GM18505 (cell line): Measurements from ENCODE around the gene ADAMTS9.
A peak's percentile ranks its signal among the peaks of the same experiment; 100 is the strongest.

Experiments used
- ATAC-seq: cut with Tn5 transposase; IDR thresholded peaks from one replicate; pipeline ENCODE4 v1.9.1; 2021; ENCODE audit not compliant: unreplicated experiment
- POLR2A ChIP-seq: IDR thresholded peaks from 4 replicates; pipeline ENCODE4 v1.6.1; 2011; ENCODE audit warnings: borderline replicate concordance; ENCODE audit not compliant: insufficient read depth, insufficient read length; ENCODE audit errors: extremely low read depth

The ADAMTS9 gene

GRCh38 chr3:64578062-64578770 is 109.6 kb downstream of the ADAMTS9 start:
- no peak for TF ChIP-seq POLR2A
- ATAC-seq: no peak

- no peak for ATAC-seq
- no peak for TF ChIP-seq POLR2A
These were observed 111.5 kb downstream of the ADAMTS9 start for GRCh38 chr3:64576211-64576775.

GRCh38 chr3:64575211-64575844 is 112.5 kb downstream of the ADAMTS9 start:
- peak; percentile 97 for ATAC-seq
- no peak for TF ChIP-seq POLR2A

- no peak for ATAC-seq
- no peak for TF ChIP-seq POLR2A
These were observed 113.6 kb downstream of the ADAMTS9 start for GRCh38 chr3:64574194-64574593.

GRCh38 chr3:64571982-64572381 is 115.8 kb downstream of the ADAMTS9 start:
- ATAC-seq: no peak
- no peak for TF ChIP-seq POLR2A

GRCh38 chr3:64568895-64569517 is 118.8 kb downstream of the ADAMTS9 start:
- no peak for ATAC-seq
- TF ChIP-seq POLR2A: no peak

GRCh38 chr3:64566859-64567258 is 120.9 kb downstream of the ADAMTS9 start:
- ATAC-seq: no peak
- no peak for TF ChIP-seq POLR2A

GRCh38 chr3:64563751-64564150 is 124.0 kb downstream of the ADAMTS9 start:
- ATAC-seq: no peak
- TF ChIP-seq POLR2A: no peak

GRCh38 chr3:64561868-64562267 is 125.9 kb downstream of the ADAMTS9 start:
- no peak for ATAC-seq

GRCh38 chr3:64561325-64561843 is 126.4 kb downstream of the ADAMTS9 start:
- TF ChIP-seq POLR2A: no peak
- no peak for ATAC-seq

More at GRCh38 chr3:64561868-64562267, 125.9 kb downstream of the ADAMTS9 start:
- no peak for TF ChIP-seq POLR2A

GRCh38 chr3:64560791-64561190 is 127.0 kb downstream of the ADAMTS9 start:
- no peak for ATAC-seq
- no peak for TF ChIP-seq POLR2A

GRCh38 chr3:64559588-64559987 is 128.2 kb downstream of the ADAMTS9 start:
- TF ChIP-seq POLR2A: no peak
- ATAC-seq: no peak

GRCh38 chr3:64556046-64556445 is 131.8 kb downstream of the ADAMTS9 start:
- no peak for ATAC-seq
- TF ChIP-seq POLR2A: no peak
